GM15510 (cell line): Measurements from ENCODE around the gene CD300E.

Source experiments
- POLR2A ChIP-seq: IDR thresholded peaks from 3 replicates; pipeline ENCODE4 v1.6.1; 2011; ENCODE audit warnings: borderline replicate concordance; ENCODE audit not compliant: insufficient read length; ENCODE audit errors: extremely low read depth

CD300E gene

GRCh38 chr17:74608511-74608910 lies 15.0 kb downstream of the CD300E start:
- no peak for TF ChIP-seq POLR2A

GRCh38 chr17:74607221-74607620 lies 16.3 kb downstream of the CD300E start:
- TF ChIP-seq POLR2A: no peak

- TF ChIP-seq POLR2A: no peak
These were observed 17.5 kb downstream of the CD300E start for GRCh38 chr17:74606050-74606449.

GRCh38 chr17:74605361-74605760 lies 18.2 kb downstream of the CD300E start:
- no peak for TF ChIP-seq POLR2A

- no peak for TF ChIP-seq POLR2A
These were observed 18.8 kb downstream of the CD300E start for GRCh38 chr17:74604761-74605160.

GRCh38 chr17:74604200-74604599 lies 19.3 kb downstream of the CD300E start:
- TF ChIP-seq POLR2A: no peak

GRCh38 chr17:74603746-74604145 lies 19.8 kb downstream of the CD300E start:
- TF ChIP-seq POLR2A: no peak

- no peak for TF ChIP-seq POLR2A
These were observed 20.4 kb downstream of the CD300E start for GRCh38 chr17:74603037-74603635.

GRCh38 chr17:74601944-74602572 lies 21.5 kb downstream of the CD300E start:
- TF ChIP-seq POLR2A: no peak

- TF ChIP-seq POLR2A: no peak
These were observed 24.0 kb downstream of the CD300E start for GRCh38 chr17:74599448-74599939.

GRCh38 chr17:74599023-74599399 lies 24.5 kb downstream of the CD300E start:
- no peak for TF ChIP-seq POLR2A

- TF ChIP-seq POLR2A: no peak
These were observed 25.1 kb downstream of the CD300E start for GRCh38 chr17:74598346-74599022.

- TF ChIP-seq POLR2A: no peak
These were observed 26.3 kb downstream of the CD300E start for GRCh38 chr17:74597069-74597790.

- no peak for TF ChIP-seq POLR2A
These were observed 28.3 kb downstream of the CD300E start for GRCh38 chr17:74595037-74595750.
